Measurements from ENCODE around the gene CSF2.
A peak's percentile ranks its signal among the peaks of the same experiment; 100 is the strongest.

CSF2 gene

GRCh38 chr5:132073231-132074013 is at the start of gene CSF2:
Gene CSF2 (plus strand): TSS chr5:132073789. CDS start chr5:132073824, 35 bp downstream.
- DNase-seq: no peak

GRCh38 chr5:132024117-132024435 is 49.5 kb upstream of the CSF2 start:
- no peak for DNase-seq

- no peak for DNase-seq
These were observed 48.7 kb upstream of the CSF2 start for GRCh38 chr5:132024789-132025402.

- no peak for DNase-seq
These were observed 48.1 kb upstream of the CSF2 start for GRCh38 chr5:132025403-132025971.

GRCh38 chr5:132026516-132027008 is 47.0 kb upstream of the CSF2 start:
- DNase-seq: no peak

GRCh38 chr5:132027027-132027426 is 46.6 kb upstream of the CSF2 start:
- no peak for DNase-seq

GRCh38 chr5:132029609-132030330 is 43.8 kb upstream of the CSF2 start:
- no peak for DNase-seq

GRCh38 chr5:132030610-132031009 is 43.0 kb upstream of the CSF2 start:
- DNase-seq: no peak

- no peak for DNase-seq
These were observed 41.4 kb upstream of the CSF2 start for GRCh38 chr5:132032196-132032595.

GRCh38 chr5:132033122-132033521 is 40.5 kb upstream of the CSF2 start:
- no peak for DNase-seq

GRCh38 chr5:132037353-132037752 is 36.2 kb upstream of the CSF2 start:
- DNase-seq: no peak

- DNase-seq: no peak
These were observed 29.4 kb upstream of the CSF2 start for GRCh38 chr5:132044207-132044606.

GRCh38 chr5:132046880-132047299 is 26.7 kb upstream of the CSF2 start:
- no peak for DNase-seq

GRCh38 chr5:132049093-132049492 is 24.5 kb upstream of the CSF2 start:
- no peak for DNase-seq

- DNase-seq: no peak
These were observed 24.0 kb upstream of the CSF2 start for GRCh38 chr5:132049559-132049958.

GRCh38 chr5:132050136-132050535 is 23.5 kb upstream of the CSF2 start:
- no peak for DNase-seq

- DNase-seq: peak; percentile 36
These were observed 22.7 kb upstream of the CSF2 start for GRCh38 chr5:132050661-132051552.

GRCh38 chr5:132052520-132052919 is 21.1 kb upstream of the CSF2 start:
- DNase-seq: no peak

- no peak for DNase-seq
These were observed 20.1 kb upstream of the CSF2 start for GRCh38 chr5:132053483-132053882.

- no peak for DNase-seq
These were observed 19.4 kb upstream of the CSF2 start for GRCh38 chr5:132054031-132054696.

- no peak for DNase-seq
These were observed 18.7 kb upstream of the CSF2 start for GRCh38 chr5:132054697-132055440.
